Measurements from ENCODE around the gene MCCD1. TPM values are rescaled to one million over a fixed set of nuclear protein-coding genes. Genes with fewer than 3 reads are reported as not detected.
A peak's percentile ranks its signal among the peaks of the same experiment; 100 is the strongest.

The MCCD1 gene
- total and polyA plus RNA-seq, 2 of the 13 experiments (the other 11 are each of a cell fraction or from before 2014, with no cell fraction given): 0.15 TPM; not detected in 1

DNA sequence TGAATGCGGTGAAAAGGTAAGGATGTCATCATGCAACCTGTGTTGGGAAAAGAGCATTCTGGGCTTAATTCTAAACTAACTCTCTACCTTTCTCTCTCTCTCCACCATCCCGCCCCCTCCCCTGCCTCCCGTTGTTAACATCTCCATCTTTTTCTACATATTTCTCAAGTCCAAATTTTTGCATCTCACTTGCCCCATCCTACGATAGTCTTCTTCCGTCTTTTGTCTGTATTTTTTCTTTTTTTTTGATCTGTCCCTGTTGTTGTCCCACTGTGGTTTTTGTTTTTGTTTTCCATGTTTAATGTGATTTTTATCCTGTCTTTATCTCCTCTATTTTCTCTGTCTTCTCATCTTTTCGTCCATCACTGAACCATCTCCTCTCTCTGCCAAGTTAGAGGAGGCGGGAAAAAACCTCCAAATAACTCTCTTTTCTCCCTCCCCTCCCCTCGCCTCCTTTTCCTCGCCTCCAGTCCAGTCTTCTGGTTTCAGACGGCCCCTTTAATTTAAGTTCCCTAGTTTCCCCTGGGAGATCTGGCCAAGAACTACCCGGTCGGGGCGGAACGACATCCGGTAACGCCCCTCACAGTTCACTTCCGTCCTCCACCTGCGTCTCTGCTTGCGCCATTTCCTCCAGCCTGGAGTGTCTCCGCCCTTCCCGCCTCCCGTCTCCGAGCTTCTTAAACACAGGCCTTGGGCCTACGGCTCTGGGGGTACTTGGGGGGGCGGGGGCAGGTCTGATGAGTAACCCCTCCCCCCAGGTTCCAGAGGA is 18.4 kb downstream of the MCCD1 start, which contains the start of gene NFKBIL1 (continued):
- peak; percentile 71 for TF ChIP-seq KMT2A (CRISPR knock-in tag; IDR thresholded peaks at IDR 0.05)
- TF ChIP-seq TBL1XR1 (IDR thresholded peaks at IDR 0.05; ENCODE audit: borderline replicate concordance, low read length, partially characterized antibody): no peak
- TF ChIP-seq, protein P1, sequence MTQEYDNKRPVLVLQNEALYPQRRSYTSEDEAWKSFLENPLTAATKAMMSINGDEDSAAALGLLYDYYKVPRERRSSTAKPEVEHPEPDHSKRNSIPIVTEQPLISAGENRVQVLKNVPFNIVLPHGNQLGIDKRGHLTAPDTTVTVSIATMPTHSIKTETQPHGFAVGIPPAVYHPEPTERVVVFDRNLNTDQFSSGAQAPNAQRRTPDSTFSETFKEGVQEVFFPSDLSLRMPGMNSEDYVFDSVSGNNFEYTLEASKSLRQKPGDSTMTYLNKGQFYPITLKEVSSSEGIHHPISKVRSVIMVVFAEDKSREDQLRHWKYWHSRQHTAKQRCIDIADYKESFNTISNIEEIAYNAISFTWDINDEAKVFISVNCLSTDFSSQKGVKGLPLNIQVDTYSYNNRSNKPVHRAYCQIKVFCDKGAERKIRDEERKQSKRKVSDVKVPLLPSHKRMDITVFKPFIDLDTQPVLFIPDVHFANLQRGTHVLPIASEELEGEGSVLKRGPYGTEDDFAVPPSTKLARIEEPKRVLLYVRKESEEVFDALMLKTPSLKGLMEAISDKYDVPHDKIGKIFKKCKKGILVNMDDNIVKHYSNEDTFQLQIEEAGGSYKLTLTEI (CRISPR knock-in tag; conservative IDR thresholded peaks at IDR 0.05): no peak
- peak; percentile 37 to 63; a peak in 3 of 4 replicates for TF ChIP-seq POLR2A (IDR thresholded peaks at IDR 0.05; ENCODE audit: insufficient read depth in 1 of 2, low read depth in 2 of 2, low read length in 2 of 2)
- TF ChIP-seq ZNF431 (CRISPR knock-in tag; IDR thresholded peaks at IDR 0.05; ENCODE audit: borderline replicate concordance, low read depth): 0 out of 2 replicates have a peak, but pooled peaks have one; percentile 61
- no peak for TF ChIP-seq ZSCAN20 (CRISPR knock-in tag; IDR thresholded peaks at IDR 0.05; ENCODE audit: borderline replicate concordance)
- 0 out of 2 replicates have a peak, but pooled peaks have one; percentile 33 for TF ChIP-seq MXD3 (CRISPR knock-in tag; IDR thresholded peaks at IDR 0.05)
- TF ChIP-seq ZNF556 (CRISPR knock-in tag; IDR thresholded peaks at IDR 0.05; ENCODE audit: borderline replicate concordance): peak; percentile 54; the same call in 1 of the 2 replicates
- TF ChIP-seq ZNF839 (CRISPR knock-in tag; IDR thresholded peaks at IDR 0.05; ENCODE audit: borderline replicate concordance): no peak
- TF ChIP-seq SMARCC2 (IDR thresholded peaks at IDR 0.05): no peak
- TF ChIP-seq MAFK (conservative IDR thresholded peaks at IDR 0.05 in 1 of 2, IDR thresholded peaks at IDR 0.05 in 1 of 2; ENCODE audit: low read length in 2 of 2): no peak
- TF ChIP-seq, protein P2, sequence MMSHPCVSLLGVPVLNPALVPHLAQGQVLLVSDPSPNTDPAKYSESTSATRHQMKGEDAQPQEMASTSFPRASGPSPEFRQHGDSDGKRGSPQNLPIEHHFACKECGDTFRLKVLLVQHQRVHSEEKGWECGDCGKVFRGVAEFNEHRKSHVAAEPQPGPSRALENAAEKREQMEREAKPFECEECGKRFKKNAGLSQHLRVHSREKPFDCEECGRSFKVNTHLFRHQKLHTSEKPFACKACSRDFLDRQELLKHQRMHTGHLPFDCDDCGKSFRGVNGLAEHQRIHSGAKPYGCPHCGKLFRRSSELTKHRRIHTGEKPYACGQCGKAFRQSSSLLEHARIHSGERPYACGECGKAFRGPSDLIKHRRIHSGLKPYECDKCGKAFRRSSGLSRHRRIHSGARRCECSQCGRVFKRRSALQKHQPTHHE (CRISPR knock-in tag; IDR thresholded peaks at IDR 0.05; ENCODE audit: borderline replicate concordance): no peak
- no peak; the same call in 1 of the 2 replicates for TF ChIP-seq ZNF333 (CRISPR knock-in tag; IDR thresholded peaks at IDR 0.05; ENCODE audit: borderline replicate concordance)
- peak; percentile 67; the same call in 1 of the 2 replicates for TF ChIP-seq GATA4 (IDR thresholded peaks at IDR 0.05; ENCODE audit: borderline replicate concordance, low read depth)
- peak; percentile 80 for TF ChIP-seq SP2 (CRISPR knock-in tag; IDR thresholded peaks at IDR 0.05)
- TF ChIP-seq NR3C1 (CRISPR knock-in tag; IDR thresholded peaks at IDR 0.05): no peak
- TF ChIP-seq CBX2 (IDR thresholded peaks at IDR 0.05; ENCODE audit: low read depth, low read length): no peak
- TF ChIP-seq CBX2 (CRISPR knock-in tag; IDR thresholded peaks at IDR 0.05; ENCODE audit: low read depth): no peak
- peak; percentile 28 for TF ChIP-seq HNRNPK (IDR thresholded peaks at IDR 0.05; ENCODE audit: low read depth, low read length, poor library complexity, severe bottlenecking)
- TF ChIP-seq CREB1 (IDR thresholded peaks at IDR 0.05): peak; percentile 79
- peak; percentile 97 for TF ChIP-seq CREB1 (CRISPR knock-in tag; IDR thresholded peaks at IDR 0.05)
- TF ChIP-seq FLYWCH1 (CRISPR knock-in tag; IDR thresholded peaks at IDR 0.05): no peak
- TF ChIP-seq HES4 (CRISPR knock-in tag; IDR thresholded peaks at IDR 0.05; ENCODE audit: borderline replicate concordance): no peak
- TF ChIP-seq SRSF1 (optimal IDR thresholded peaks at IDR 0.05; ENCODE audit: low read depth, low read length): peak; percentile 49
- peak; percentile 76; the same call in 1 of the 2 replicates for TF ChIP-seq GMEB1 (CRISPR knock-in tag; IDR thresholded peaks at IDR 0.05; ENCODE audit: borderline replicate concordance)
- 0 out of 2 replicates have a peak, but pooled peaks have one; percentile 74 for TF ChIP-seq ZNF589 (CRISPR knock-in tag; conservative IDR thresholded peaks at IDR 0.05)

All from HepG2 (cell line).